ENCODE results near the gene PRDM12.

The PRDM12 gene

DNA sequence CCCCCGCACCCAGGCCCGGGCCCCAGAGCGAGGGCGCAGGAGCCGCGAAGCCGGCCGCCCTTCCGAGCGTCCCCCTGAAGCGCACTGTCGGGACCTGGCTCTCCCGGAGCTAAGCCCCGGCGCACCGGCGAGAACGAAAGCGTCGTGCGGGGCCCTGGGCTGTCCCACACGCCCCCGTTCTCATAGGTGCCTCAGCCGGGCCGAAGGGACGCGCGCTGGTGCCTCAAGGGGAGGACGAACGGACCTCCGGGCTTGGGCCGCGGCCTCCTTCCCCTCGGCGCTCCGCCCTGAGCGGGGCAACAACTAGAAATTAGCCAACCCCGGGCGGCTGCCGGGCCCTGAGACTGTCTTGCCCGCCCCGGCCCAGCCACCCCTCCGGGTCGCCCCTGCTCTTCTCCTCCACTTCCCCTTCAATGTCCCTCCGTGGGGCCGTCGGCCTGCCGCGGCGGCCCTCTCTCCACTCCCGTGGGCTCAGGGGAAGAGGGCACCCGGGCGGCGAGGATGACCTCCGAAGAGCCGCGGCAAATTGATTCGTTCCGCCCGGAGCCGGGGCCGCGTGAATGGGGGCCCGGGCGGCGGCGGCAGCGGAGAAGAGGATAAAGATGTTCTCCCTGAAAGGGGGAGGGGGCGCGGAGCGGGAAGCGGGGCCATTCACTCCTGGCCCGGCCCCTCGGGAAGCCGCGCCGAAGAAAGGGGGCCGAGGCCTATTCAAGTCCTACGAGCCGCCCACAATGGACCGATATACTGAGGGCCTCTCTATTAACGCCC lies 3.5 kb upstream of the PRDM12 start:
- DNase-seq (ENCODE audit: low read depth): no peak
- H3K4me3 ChIP-seq (ENCODE audit: low read length): no peak overlapping the region
- TF ChIP-seq, protein P1, sequence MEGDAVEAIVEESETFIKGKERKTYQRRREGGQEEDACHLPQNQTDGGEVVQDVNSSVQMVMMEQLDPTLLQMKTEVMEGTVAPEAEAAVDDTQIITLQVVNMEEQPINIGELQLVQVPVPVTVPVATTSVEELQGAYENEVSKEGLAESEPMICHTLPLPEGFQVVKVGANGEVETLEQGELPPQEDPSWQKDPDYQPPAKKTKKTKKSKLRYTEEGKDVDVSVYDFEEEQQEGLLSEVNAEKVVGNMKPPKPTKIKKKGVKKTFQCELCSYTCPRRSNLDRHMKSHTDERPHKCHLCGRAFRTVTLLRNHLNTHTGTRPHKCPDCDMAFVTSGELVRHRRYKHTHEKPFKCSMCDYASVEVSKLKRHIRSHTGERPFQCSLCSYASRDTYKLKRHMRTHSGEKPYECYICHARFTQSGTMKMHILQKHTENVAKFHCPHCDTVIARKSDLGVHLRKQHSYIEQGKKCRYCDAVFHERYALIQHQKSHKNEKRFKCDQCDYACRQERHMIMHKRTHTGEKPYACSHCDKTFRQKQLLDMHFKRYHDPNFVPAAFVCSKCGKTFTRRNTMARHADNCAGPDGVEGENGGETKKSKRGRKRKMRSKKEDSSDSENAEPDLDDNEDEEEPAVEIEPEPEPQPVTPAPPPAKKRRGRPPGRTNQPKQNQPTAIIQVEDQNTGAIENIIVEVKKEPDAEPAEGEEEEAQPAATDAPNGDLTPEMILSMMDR (conservative IDR thresholded peaks at IDR 0.05; ENCODE audit: low read depth, low read length): no peak

DNA sequence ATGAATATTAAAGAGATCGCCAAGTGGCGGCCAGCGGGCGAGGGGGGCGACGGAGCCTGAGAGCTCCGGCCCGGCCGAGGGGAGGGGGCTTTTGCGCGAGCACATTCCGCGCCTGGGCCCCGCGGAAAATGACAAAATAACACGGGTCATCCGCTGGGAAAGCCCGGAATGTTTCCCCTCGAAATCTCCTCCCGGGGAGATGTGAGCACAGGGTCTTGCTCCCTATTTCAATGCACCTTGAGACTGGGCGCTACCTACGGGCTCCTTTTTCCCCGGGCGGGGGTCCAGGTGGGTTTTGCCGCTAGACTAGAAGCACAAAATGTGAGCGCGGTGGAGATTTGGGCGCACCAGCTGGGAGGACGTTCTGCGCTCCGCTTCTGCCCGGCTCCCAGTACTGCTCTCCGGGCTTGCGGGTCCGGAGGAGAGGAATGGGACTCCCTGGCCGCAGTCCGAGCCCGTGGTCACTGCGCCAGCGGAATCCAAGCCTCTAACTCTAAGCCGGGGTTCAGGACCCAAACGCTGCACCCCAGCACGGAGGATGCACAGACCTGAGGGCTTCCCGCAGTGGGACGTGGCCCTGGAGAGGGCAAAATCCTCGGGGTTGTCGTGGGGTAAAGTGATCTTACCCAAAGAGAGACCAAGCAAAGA lies 2.8 kb upstream of the PRDM12 start:
- TF ChIP-seq, protein P1 (conservative IDR thresholded peaks at IDR 0.05; ENCODE audit: low read depth, low read length): no peak
- no peak overlapping the region for H3K4me3 ChIP-seq (ENCODE audit: low read length)

DNA sequence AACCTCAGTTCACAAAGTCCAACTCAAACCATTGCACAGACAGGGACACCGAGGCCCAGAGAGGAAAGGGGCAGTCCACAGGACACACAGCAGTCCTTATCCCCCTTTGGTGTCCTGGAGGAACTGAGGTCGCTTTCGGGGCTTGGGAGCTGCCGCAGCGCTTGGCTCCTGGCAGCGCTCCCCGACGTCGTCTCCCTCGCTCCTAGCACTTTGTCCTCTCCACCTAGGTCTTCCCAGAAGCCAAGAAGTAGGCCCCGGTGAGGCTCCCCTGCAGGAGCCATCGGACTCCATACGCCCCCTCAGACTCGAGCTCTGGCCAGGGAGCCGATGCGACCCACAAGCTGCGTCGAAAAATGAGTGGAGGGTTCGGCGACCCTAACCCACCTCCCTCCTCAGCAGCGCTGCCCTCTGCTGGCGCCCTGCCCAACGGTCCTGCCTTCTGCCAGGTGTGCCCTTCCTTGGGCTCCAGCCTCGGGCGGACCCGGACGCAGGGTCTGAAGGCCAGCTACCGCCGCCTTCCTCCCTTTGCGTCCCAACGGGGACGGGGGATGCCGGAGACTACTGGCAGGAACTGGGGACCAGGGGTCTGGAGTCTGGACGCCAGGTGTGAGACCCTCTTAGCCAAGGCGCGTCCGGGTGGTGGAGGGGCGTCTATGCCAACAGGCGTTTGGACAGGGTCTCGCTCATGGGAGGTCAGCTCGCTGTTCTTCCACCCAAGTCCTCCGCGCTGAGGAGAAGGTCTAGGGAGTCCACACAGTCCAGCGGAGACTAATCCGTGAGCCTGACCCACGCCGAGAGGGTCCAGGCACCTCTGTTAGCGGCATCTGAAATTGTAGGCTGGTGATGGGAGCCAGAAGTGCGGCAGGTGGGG lies 2.1 kb upstream of the PRDM12 start:
- no peak overlapping the region for H3K4me3 ChIP-seq (ENCODE audit: low read length)
- TF ChIP-seq, protein P1 (conservative IDR thresholded peaks at IDR 0.05; ENCODE audit: low read depth, low read length): no peak
- DNase-seq (ENCODE audit: low read depth): no peak

More for the DNA sequence above, 2.8 kb upstream of the PRDM12 start:
- no peak for DNase-seq (ENCODE audit: low read depth)

DNA sequence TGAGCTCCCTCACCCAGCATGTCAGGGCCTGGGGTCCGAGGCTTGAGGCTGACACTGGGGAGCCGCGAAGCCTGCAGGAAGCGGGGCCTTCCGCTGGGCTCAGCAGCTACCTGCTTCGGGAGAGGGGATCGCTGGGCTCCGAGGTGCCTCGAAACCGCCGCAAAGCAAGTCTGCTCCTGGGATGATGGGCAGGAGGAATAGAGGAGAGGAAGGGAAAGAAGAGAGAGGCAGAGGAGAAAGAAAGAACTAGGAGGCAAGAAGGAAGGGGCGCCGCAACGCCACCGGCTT lies 1.5 kb upstream of the PRDM12 start:
- TF ChIP-seq, protein P1 (conservative IDR thresholded peaks at IDR 0.05; ENCODE audit: low read depth, low read length): no peak
- no peak for DNase-seq (ENCODE audit: low read depth)
- no peak overlapping the region for H3K4me3 ChIP-seq (ENCODE audit: low read length)

DNA sequence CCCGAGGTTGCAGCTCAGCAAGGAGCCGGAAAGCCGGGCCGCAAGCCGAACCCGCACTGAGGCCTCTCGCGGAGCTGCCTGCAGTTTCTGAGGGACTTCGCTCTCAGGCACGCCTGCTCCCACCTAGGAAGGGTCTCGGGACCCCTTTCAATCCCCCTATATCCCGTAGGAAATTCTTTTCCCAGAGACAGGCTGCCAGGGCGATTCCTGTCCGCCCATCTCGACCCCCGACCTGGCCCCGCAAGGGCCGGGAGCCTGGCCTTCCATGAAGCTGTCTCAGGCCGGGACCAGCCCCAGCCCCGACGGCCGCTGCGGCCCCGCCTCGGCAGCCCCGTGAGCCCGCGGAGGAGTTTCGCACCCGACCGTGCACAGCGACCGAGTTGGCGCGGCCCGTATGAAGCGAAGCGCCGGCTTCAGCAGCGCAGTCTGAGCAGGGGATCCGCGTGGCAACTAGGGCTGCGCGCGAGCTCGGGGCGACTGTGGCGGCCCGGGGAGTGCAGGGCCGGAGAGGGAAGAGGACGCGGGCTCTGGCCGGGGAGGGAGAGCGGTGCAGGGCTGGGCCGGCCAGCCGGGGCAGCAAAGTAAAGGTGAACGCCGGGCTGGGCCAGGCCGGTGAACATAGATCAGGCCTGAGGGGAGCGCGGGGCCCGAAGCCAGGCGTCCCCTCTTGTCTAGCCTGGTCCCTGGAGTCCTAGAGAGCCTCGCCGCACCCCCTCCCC lies 977 bp upstream of the PRDM12 start:
- H3K4me3 ChIP-seq (ENCODE audit: low read length): no peak overlapping the region
- TF ChIP-seq, protein P1 (conservative IDR thresholded peaks at IDR 0.05; ENCODE audit: low read depth, low read length): no peak
- DNase-seq (ENCODE audit: low read depth): no peak

DNA sequence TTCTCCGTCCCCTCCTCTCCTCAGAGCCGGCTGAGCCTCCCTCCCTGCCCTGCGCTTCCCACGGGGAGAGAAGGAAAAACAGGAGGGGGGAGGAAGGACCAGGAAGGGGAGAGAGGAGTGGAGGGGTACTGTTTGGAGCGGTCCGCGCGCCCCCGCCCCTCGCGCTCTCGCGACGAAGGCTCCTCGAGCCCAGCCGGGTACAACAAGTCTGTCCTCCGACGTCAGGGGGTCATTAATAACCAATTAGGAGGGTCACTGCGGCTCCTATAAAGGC lies 480 bp upstream of the PRDM12 start:
- no peak overlapping the region for H3K4me3 ChIP-seq (ENCODE audit: low read length)
- TF ChIP-seq, protein P1 (conservative IDR thresholded peaks at IDR 0.05; ENCODE audit: low read depth, low read length): no peak
- DNase-seq (ENCODE audit: low read depth): no peak

Measured in retinal pigment epithelial cell (primary cell).